Activated gamma-delta T cell treated with Interleukin-2 at 50 U/mL for 16 hours (primary cell): ENCODE results near the gene TAAR5.
"Not testable (repeated sequence)": the region's sequence is repeated elsewhere in the genome, so short reads cannot be mapped to it uniquely, and the experiment has no call there.

Source experiments
- DNase-seq: peaks from one replicate; pipeline ENCODE4 v3.0.0-alpha.2; 2020

TAAR5 gene

GRCh38 chr6:132569170-132569569 is 20.4 kb downstream of the TAAR5 start:
- DNase-seq = no peak

GRCh38 chr6:132568611-132569010 is 20.9 kb downstream of the TAAR5 start:
- DNase-seq = no peak

GRCh38 chr6:132567566-132567965 is 22.0 kb downstream of the TAAR5 start:
- no peak for DNase-seq

GRCh38 chr6:132566404-132566803 is 23.1 kb downstream of the TAAR5 start:
- no peak for DNase-seq

DNA sequence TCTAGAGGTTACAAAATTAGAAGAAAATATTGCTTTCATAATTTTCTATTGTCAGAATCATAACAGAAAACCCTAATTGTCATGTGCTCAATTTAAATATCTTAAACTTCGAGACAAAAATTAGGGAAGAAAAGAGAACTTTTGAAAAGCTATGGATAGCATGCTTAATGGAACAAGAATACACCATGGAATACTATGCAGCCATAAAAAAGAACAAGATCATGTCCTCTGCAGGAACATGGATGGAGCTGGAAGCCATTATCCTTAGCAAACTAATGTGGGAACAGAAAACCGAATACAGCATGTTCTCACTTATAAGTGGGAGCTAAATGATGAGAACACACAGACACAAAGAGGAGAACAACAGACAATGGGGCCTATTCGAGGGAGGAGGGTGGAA is 29.5 kb downstream of the TAAR5 start:
- DNase-seq = not testable (repeated sequence)

DNA sequence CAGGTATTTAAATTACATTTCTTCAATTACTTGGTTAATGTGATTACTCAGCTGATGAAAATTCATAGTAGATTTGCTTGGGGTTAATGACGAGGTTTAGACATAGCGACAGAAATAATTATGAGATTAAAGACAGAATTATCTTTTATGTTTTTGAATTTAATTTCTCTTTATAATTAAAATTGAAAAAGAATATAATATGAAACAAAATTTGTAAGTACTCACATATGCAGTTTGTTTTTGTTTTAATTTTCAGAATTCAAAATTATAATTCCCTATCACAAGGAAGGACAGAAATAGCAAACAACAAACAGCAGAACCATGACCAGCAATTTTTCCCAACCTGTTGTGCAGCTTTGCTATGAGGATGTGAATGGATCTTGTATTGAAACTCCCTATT is 37.2 kb downstream of the TAAR5 start, which contains the start of gene TAAR8:
Gene TAAR8, plus strand, starts transcription at position 301 of the 400 bp plus-strand sequence. Its CDS starts 21 bp downstream, at position 322.
- no peak for DNase-seq

DNA sequence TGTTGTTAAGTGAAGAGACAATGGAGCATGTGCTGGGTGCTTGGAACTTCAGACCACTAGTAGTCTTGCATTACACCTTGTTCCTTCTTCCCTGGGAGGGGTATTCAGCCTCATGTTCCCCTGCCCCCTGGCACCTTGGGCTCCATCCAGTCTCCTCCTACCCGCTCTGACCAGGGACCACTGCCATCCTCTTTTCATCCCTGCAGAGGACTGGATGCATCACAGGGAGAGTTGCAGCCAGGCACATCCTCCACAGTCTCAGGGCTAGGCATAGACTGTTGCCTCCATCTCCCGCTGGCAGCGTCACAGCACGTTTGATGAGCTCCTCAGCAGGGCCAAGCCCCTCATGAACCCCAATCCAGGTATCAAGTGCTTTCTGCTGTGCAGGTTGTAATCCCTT is 38.3 kb downstream of the TAAR5 start:
- no peak for DNase-seq

DNA sequence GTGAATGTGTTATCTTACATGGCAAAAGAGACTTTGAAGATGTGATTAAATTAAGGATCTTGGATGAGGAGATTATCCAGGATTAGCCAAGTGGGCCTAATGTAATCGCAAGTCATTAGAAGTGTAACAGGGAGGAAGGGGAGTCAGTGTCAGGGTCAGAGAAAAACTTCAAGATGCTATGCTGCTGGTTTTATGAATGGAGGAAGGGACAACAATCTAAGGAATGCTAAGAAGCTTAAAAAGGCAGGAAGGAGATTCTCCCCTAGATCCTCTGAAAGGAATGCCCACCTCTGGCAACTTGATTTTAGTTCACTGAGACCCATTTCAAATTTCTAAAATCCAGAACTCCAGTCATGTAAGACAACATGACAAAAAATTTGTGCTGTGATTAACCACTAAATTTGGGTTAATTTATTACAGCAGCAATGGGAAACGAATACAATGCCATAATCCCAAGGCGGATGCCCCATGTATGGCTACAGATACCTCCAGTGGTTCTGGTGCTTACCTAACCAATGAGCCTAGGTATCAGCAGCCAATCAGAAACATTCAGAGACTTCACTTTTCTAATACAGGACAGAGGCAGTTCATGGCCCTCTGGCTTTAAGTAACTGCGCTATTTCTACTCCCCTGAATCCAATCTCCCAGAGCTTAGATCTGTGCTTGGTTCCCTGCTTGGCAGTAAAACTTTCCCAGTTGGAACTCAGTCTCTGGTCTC is 40.6 kb downstream of the TAAR5 start:
- no peak for DNase-seq

DNA sequence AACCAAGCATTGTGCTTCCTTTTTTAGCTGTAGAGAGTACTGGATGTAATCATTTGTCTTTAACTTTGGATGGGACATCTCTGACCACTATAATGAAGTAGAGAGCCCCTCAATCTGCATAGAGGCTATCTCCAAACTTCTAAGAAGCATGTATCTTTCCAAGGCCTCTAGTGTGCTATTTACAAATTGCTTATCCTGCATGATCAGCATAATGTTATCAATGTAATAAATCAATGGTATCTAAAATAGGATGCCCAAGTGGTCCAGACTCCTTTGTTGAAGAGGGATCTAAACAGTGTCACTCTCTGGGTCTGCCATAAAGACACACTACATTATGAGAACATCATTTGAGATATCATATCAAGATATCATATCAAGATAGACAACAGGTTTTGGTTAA is 44.7 kb downstream of the TAAR5 start:
- no peak for DNase-seq
